ENCODE data around the gene KLHL29.

The KLHL29 gene

DNA sequence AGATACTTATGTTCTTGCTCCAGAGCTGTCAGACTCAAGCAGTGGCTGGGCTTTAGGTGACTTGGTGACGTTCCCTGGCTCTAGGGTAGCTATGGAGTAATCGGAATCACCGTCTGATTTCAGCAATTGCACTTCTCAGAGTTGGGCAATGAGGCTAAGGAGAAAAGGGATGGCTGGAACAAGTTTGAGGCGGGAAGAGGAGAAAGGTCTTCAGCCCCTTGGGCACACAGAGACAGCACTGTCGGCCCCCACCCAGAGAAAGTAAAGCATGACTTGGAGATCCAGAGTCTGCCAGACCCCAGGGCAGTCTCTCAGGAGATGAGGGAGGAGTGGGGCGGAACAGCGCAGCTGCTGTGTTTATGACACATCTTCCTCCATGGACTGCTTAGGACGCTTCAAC lies 114.5 kb downstream of the KLHL29 start:
- ATAC-seq (replicated peaks) (no peak), DNase-seq (no peak)
- Mint-ChIP-seq H3K4me3 (no peak overlapping the region), H3K9me3 (no peaks in the 10 kb centered on the region), H3K27me3 (peaks cover 22 to 56% of the 10 kb centered on the region in 2 donors), H3K27ac (no peak overlapping the region), H3K4me1 (ENCODE audit: low read depth in 2 of 2) (peaks cover 0 to 3% of the 10 kb centered on the region in 2 donors), H3K36me3 (ENCODE audit: insufficient read depth) (no peaks in the 10 kb centered on the region)

DNA sequence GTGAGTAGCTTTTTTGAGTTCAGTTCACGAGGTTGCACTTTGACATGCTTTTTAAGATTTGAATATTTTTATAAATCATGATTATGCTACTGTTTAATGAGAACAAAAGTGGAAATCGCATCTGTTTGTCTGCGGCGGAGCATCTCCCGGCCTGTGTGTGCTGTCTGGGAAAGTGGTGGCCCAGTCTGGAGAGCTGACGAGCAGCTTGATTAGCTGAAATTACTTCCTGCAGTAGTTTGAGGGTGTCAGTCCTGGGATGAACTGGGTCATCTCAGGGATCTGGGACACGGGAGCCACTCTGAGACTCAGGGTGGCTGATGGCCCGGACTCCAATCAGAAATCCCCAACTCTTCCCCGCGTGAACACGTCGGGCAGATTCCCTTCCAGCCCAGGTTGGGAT lies 115.9 kb downstream of the KLHL29 start:
- Mint-ChIP-seq H3K4me1 (ENCODE audit: low read depth in 2 of 2) (peaks cover 0 to 3% of the 10 kb centered on the region in 2 donors), H3K27me3 (peaks cover 24 to 58% of the 10 kb centered on the region in 2 donors)

DNA sequence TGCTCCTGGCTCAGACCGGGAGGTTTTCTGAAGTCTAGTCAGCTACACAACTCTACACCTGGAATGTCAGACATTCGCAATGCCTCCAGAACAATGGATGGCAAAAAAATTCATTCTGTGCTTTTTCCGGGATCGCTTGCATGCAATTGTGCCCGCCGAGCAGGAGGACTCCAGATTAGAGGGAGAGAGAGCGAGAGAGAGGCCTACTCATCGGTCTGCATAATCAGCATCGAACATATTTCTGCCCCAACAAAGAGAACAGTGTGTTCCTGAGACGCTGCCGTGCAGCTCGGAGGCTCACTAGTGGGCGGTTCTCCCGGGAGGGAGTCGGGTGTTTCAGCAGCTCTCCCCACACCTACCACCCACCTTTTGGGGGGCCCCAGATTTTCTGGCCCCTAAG lies 117.1 kb downstream of the KLHL29 start:
- Mint-ChIP-seq H3K4me1 (ENCODE audit: low read depth in 2 of 2) (peaks cover 0 to 3% of the 10 kb centered on the region in 2 donors), H3K27me3 (peaks cover 22 to 66% of the 10 kb centered on the region in 2 donors), H3K27ac (no peak overlapping the region), H3K9me3 (no peaks in the 10 kb centered on the region), H3K4me3 (no peak overlapping the region), H3K36me3 (ENCODE audit: insufficient read depth) (no peaks in the 10 kb centered on the region)
- DNase-seq (no peak), ATAC-seq (replicated peaks) (no peak)

More for the DNA sequence above, 115.9 kb downstream of the KLHL29 start:
- no peaks in the 10 kb centered on the region for H3K36me3 Mint-ChIP-seq (ENCODE audit: insufficient read depth)
- no peak overlapping the region for H3K4me3 Mint-ChIP-seq
- DNase-seq (no peak), ATAC-seq (replicated peaks) (no peak)
- no peaks in the 10 kb centered on the region for H3K9me3 Mint-ChIP-seq
- H3K27ac Mint-ChIP-seq, result no peak overlapping the region

DNA sequence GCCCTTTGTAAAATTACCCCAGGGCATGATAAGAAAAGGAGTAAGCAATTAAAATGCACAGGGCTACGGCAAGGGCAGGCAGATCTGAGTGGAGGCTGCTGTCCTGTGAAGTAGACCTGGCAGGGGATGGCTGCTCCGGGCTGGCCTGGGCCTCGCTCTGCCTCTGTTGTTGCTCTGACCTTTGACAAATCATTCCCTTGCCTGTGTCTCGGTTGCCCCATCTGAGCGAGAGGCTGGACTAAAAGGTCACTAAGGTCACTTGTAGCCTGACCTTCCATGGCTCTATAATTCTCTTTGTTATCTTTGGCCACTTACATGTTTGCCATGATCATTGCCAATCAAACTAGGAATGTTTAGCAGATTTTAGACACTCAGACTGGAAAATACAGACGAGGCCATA lies 118.1 kb downstream of the KLHL29 start:
- H3K4me1 Mint-ChIP-seq (ENCODE audit: low read depth in 2 of 2), result no peaks in the 10 kb centered on the region
- H3K9me3 Mint-ChIP-seq, result no peaks in the 10 kb centered on the region
- no peaks in the 10 kb centered on the region for H3K36me3 Mint-ChIP-seq (ENCODE audit: insufficient read depth)
- no peak for ATAC-seq (replicated peaks)
- H3K27ac Mint-ChIP-seq, result no peak overlapping the region
- peaks cover 31 to 74% of the 10 kb centered on the region in 2 donors for H3K27me3 Mint-ChIP-seq
- DNase-seq, result no peak
- H3K4me3 Mint-ChIP-seq, result no peak overlapping the region

DNA sequence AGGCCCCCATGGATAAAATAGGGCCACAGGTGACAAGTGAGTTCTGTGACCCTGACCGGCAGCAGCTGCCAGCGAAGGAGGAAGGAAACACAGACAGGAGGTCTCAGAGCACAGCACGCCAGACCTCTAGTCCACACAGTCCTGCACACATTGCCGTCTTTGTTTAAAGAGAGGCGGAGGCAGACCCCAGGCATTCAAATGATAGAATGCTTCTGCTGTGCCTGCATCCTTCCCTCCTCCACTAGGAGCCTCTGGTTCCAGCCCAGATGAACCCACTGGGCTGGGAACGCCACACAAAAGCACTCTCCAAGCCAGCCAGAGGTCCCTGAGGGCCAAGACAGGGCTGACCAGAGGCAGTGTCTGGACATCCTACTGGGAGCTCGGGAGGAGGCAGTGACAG lies 118.7 kb downstream of the KLHL29 start:
- Mint-ChIP-seq H3K27ac (no peak overlapping the region), H3K4me3 (no peak overlapping the region), H3K9me3 (no peaks in the 10 kb centered on the region), H3K36me3 (ENCODE audit: insufficient read depth) (no peaks in the 10 kb centered on the region), H3K27me3 (peaks cover 31 to 80% of the 10 kb centered on the region in 2 donors), H3K4me1 (ENCODE audit: low read depth in 2 of 2) (no peaks in the 10 kb centered on the region)
- no peak for DNase-seq
- no peak for ATAC-seq (replicated peaks)

DNA sequence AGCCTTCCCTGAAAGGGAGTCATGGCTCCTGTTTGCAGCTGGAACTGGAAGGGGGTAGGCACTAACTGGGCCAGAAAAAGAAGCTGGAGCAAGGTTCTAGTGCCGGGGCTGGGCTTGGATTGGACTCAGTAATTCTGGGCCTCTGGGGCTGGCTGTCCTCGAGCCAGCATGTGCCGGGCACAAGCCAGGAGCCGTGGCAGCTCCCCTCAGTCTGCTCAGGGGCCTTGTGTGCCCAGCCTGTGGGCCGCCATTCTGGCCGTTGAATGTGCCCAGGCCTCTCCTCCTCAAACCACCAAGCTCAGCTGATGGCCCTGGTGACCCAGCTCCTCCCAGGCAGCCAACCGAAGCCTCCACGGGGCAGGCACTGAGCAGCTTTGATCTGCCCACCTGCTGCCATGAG lies 119.6 kb downstream of the KLHL29 start:
- H3K27ac Mint-ChIP-seq, result no peak overlapping the region
- DNase-seq, result no peak
- no peaks in the 10 kb centered on the region for H3K9me3 Mint-ChIP-seq
- no peak for ATAC-seq (replicated peaks)
- peaks cover 25 to 82% of the 10 kb centered on the region in 2 donors for H3K27me3 Mint-ChIP-seq
- H3K4me3 Mint-ChIP-seq, result no peak overlapping the region
- H3K36me3 Mint-ChIP-seq (ENCODE audit: insufficient read depth), result no peaks in the 10 kb centered on the region
- H3K4me1 Mint-ChIP-seq (ENCODE audit: low read depth in 2 of 2), result no peaks in the 10 kb centered on the region

DNA sequence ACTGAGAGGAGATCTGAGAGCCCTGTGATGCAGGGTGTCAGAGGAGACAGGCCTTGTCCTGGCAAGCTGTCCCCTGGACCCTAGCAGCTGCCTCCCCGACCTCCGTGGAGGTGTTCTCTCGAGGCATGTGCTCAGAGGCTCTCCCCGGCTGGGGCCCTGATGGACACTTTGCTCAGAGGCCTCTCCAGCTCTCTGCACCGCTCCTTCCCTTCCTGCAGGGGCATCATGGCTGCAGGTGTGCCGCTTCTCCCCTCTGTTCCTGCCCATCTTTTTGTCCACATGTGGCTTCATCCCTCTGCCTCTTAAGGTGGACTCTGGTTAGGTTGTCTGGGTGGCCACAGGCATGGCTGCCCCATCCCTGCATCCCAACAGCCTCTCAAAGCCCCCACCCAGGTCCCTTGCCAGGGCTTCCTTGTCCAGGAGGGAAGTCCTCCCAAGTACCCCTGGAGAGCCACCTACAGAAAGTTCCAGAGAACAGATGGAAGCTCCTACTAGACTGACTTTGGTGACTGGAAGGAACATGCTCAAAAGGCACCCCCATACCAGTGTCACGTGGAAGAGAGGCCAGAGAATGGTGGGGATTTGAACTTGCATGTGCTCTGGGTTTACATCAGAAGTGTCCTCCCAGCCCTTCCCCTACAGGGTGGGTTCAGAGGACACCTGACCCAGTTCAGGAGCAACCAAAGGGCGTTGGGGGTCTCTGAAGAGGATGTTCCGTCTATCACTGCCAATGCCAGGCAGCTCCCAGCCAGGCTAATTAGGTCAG lies 120.4 kb downstream of the KLHL29 start:
- DNase-seq (no peak), ATAC-seq (replicated peaks) (no peak)
- Mint-ChIP-seq H3K27me3 (peaks cover 28 to 82% of the 10 kb centered on the region in 2 donors), H3K4me3 (no peak overlapping the region), H3K9me3 (no peaks in the 10 kb centered on the region), H3K27ac (no peak overlapping the region), H3K36me3 (ENCODE audit: insufficient read depth) (no peaks in the 10 kb centered on the region), H3K4me1 (ENCODE audit: low read depth in 2 of 2) (no peaks in the 10 kb centered on the region)

DNA sequence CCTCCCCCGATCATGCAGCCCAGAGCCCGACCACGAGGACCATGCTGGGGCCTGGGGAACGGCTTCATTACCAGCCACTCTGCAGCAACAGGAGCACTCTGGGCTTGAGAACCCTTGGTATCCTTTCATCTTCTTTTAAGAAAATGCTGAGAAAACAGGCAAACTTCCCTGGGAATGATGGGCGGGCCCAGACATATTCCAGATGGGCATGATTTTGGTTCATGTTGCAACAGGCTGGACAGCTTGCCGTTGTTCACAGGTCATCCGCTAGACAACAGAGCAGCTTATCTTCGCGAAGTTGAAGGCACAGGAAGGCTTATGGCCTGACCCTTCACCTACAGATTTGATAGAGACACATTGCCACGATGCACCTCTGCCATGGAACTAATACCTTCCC lies 121.0 kb downstream of the KLHL29 start:
- no peak overlapping the region for H3K4me3 Mint-ChIP-seq
- no peak for DNase-seq

DNA sequence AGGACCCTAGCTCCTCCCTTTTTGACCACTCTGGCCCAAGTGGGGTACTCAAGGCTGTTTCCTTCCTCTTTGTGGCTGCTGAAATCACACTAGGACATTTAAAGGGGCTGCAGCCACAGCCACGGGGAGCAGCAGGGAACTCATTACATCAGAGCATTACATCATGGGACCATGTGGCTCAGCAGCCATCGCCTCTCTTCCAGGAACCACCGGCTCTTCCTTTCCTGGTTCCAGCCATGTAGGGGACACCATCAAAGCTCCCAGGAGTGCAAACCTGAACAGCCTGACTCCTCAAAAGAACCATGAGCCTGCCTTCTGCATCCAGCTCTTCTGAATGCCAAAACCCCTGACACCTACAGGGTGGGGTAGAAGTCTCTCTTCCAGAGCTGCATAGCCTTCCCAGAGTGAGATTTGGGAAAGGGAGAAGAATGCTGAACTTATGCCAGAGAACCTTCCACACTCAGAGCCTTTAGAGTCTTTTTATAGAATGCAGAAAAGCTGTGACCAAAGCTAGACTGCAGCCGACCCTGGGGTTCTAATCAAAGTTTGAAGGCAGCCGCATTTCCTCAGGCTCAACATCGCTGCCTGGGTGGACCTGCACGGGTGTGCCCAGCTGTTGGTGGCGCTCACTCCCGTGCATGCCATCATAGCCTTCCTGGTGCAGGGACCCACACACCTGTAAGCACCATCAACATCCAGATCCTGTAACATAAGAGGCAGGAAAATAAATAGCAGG lies 121.7 kb downstream of the KLHL29 start:
- no peaks in the 10 kb centered on the region for H3K36me3 Mint-ChIP-seq (ENCODE audit: insufficient read depth)
- no peak overlapping the region for H3K27ac Mint-ChIP-seq
- DNase-seq (no peak), ATAC-seq (replicated peaks) (no peak)
- no peaks in the 10 kb centered on the region for H3K4me1 Mint-ChIP-seq (ENCODE audit: low read depth in 2 of 2)
- no peak overlapping the region for H3K4me3 Mint-ChIP-seq
- H3K9me3 Mint-ChIP-seq, result no peaks in the 10 kb centered on the region
- peaks cover 33 to 94% of the 10 kb centered on the region in 2 donors for H3K27me3 Mint-ChIP-seq

More for the DNA sequence above, 121.0 kb downstream of the KLHL29 start:
- Mint-ChIP-seq H3K27me3 (peaks cover 30 to 87% of the 10 kb centered on the region in 2 donors), H3K9me3 (no peaks in the 10 kb centered on the region), H3K27ac (no peak overlapping the region), H3K4me1 (ENCODE audit: low read depth in 2 of 2) (no peaks in the 10 kb centered on the region), H3K36me3 (ENCODE audit: insufficient read depth) (no peaks in the 10 kb centered on the region)
- ATAC-seq (replicated peaks), result no peak

DNA sequence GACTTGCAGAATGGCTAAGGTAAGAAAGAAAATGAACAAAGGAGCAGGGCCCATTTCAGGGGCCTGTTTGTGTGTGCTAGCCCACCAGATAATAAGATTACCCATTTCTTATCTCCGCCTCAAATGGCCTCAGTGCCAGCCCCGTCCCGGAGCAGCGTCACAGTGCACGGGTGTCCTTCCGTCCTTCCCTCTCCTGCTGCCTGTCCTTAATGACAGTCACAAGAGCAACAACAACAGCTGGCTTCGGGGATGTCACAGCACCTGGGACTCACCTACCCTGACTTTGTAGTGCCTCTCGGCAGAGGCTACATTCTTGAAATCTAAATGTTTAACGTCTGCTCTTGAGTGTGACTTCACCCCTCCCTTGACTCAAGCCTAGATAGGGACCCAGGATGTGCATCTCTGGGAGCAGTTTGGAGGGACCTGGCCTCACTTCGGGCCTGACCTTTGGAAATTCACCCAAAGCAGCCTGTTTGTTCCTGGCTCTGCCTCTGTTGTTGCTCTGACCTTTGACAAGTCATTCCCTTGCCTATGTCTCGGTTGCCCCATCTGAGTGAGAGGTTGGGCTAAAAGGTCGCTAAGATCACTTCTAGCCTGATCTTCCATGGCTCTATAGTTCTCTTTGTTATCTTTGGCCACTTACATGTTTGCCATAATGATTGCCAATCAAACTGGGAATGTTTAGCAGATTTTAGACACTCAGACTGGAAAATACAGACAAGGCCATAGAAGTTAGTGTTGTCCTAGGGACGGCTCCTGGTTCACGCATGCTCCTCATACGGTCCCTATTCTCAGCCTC lies 122.5 kb downstream of the KLHL29 start:
- no peaks in the 10 kb centered on the region for H3K4me1 Mint-ChIP-seq (ENCODE audit: low read depth in 2 of 2)
- H3K36me3 Mint-ChIP-seq (ENCODE audit: insufficient read depth), result no peaks in the 10 kb centered on the region
- H3K4me3 Mint-ChIP-seq, result no peak overlapping the region
- H3K27me3 Mint-ChIP-seq, result peaks cover 35 to 93% of the 10 kb centered on the region in 2 donors
- H3K27ac Mint-ChIP-seq, result no peak overlapping the region
- no peaks in the 10 kb centered on the region for H3K9me3 Mint-ChIP-seq
- DNase-seq (no peak), ATAC-seq (replicated peaks) (no peak)

DNA sequence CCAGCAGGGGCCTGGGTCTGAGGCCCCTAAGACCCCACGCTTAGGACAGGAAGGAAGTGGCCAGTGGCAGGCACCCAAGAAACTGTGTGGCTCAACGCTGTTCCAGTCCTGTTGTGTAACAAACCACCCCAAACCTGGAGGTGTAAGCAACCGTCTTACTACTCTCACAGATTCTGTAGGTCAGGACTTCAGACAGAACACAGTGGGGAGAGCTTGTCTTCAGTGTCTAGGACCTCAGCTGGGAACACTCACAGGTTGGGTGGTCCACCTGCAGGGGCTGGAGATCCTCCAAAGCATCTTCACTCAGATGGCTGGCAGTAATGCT lies 123.0 kb downstream of the KLHL29 start:
- ATAC-seq (replicated peaks), result no peak
- H3K27ac Mint-ChIP-seq, result no peak overlapping the region
- no peaks in the 10 kb centered on the region for H3K4me1 Mint-ChIP-seq (ENCODE audit: low read depth in 2 of 2)
- H3K36me3 Mint-ChIP-seq (ENCODE audit: insufficient read depth), result no peaks in the 10 kb centered on the region
- H3K4me3 Mint-ChIP-seq, result no peak overlapping the region
- H3K9me3 Mint-ChIP-seq, result no peaks in the 10 kb centered on the region
- peaks cover 32 to 93% of the 10 kb centered on the region in 2 donors for H3K27me3 Mint-ChIP-seq
- DNase-seq, result no peak

DNA sequence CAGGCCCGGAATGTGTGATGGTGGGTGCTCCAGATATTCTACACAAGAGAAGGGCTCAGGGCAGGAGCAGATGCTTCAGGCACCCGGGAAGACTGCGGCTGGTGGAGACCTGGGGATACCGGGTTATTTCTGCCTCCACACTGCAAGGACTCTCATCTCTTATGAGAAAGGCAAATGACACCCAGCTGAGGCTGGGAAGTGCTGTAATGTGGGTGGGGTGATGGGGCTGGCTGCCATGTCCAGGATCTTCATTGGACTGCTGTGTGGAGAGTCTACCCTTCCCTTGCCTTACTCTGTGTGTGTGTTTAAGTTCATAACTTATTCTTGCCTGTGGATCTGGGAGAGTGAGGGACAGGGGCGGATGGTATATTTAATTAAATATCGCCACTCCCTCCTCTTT lies 124.1 kb downstream of the KLHL29 start:
- DNase-seq (no peak), ATAC-seq (replicated peaks) (no peak)
- no peak overlapping the region for H3K4me3 Mint-ChIP-seq
- H3K27me3 Mint-ChIP-seq, result peaks cover 32 to 88% of the 10 kb centered on the region in 2 donors
- H3K36me3 Mint-ChIP-seq (ENCODE audit: insufficient read depth), result no peaks in the 10 kb centered on the region
- H3K27ac Mint-ChIP-seq, result no peak overlapping the region
- H3K4me1 Mint-ChIP-seq (ENCODE audit: low read depth in 2 of 2), result no peaks in the 10 kb centered on the region
- no peaks in the 10 kb centered on the region for H3K9me3 Mint-ChIP-seq

DNA sequence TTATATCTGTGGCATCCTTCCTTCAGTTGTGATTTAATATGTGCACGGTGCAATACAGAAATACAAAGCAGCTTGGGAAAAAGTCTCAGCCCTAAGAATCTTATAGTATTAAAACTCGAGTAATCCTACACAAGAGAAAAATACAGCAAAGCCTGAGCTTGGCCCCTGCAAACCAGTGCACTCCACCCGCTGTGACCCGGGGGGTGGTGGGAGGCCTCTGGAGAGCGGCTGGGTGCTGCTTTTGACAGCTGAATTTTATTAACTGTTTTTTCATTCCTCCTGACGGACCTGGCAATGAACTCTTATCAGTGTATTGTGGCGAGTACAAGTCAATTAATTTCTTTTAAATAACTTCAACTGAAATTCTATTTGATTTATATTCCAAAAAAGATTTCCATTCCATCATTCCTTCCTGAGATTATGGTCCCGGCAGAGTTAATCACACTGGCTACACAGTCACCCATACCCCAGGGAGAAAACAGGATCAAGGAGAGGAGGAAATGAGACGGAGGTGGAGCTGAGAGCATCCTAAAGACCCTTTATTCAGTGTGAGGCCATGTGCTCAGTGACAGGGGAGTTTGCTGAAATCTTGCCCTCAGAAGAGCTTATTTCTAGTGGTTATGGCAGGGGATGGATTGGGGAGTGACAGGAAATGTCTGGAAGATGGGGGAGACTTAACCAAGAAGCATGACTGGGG lies 124.8 kb downstream of the KLHL29 start:
- DNase-seq, result no peak
- no peaks in the 10 kb centered on the region for H3K4me1 Mint-ChIP-seq (ENCODE audit: low read depth in 2 of 2)
- H3K27ac Mint-ChIP-seq, result no peak overlapping the region
- H3K27me3 Mint-ChIP-seq, result peaks cover 35 to 88% of the 10 kb centered on the region in 2 donors
- no peak for ATAC-seq (replicated peaks)
- no peaks in the 10 kb centered on the region for H3K9me3 Mint-ChIP-seq
- no peak overlapping the region for H3K4me3 Mint-ChIP-seq
- H3K36me3 Mint-ChIP-seq (ENCODE audit: insufficient read depth), result no peaks in the 10 kb centered on the region
